ENCODE results near the gene FNTB. TPM values are rescaled to one million over a fixed set of nuclear protein-coding genes. Genes with fewer than 3 reads are reported as not detected.
A peak's percentile ranks its signal among the peaks of the same experiment; 100 is the strongest.

FNTB gene
- total and polyA plus RNA-seq, 3 donors from 2014 or later, result 43.2 to 68.1 (median 52.5) TPM

DNA sequence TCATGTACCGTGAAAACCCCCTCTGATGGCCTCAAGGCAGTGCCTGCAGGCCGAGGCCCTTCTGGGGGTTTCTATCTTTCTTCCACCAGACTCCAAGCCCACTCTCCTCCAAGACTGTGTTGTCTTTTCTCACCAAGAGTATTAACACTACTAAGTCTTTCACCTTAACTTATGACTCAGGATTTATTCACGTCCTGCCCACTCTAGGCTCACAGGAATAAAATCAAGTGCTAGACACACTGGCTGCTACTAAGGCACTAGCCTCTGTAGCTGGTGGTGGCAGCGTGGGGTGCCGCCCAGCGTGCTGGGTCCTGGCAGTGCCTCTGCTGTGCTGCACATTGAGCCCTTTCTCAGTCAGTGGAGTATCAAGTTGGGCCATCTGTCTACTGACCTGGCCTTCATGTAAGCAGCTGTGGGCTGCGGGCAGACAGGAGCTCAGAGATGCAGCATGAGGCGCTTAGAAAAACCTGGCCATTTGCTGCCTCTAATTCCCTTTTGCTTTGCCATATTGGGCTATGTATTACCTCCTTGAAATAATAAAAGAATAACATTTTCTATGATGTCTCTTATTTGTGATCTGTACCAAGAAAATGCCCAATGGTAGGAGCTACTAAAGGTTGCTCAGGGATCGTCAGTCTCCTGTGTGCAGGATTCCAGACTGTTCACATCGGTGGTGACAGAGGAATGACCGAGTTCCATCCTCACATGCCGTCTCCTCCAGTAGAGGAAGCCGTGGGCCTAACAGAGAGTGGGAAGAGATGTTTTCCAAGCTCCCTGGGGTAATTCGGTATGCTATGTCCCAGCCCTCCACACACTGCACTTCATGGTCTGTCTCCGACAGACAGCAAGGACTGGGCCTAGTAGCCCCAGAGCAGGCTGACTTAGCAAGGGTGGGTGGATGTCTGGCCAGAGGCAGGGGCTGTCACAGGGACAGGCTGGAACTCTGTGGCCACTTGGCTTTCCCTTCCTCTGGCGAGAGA, 75.7 kb downstream of the FNTB start:
- H3K27me3 ChIP-seq, result no peaks in the 10 kb centered on the region
- peak overlapping the region in 1 of 2 donors; percentile 41 for H3K27ac ChIP-seq
- no peak for TF ChIP-seq POLR2A (IDR thresholded peaks at IDR 0.05)
- TF ChIP-seq, protein P1, sequence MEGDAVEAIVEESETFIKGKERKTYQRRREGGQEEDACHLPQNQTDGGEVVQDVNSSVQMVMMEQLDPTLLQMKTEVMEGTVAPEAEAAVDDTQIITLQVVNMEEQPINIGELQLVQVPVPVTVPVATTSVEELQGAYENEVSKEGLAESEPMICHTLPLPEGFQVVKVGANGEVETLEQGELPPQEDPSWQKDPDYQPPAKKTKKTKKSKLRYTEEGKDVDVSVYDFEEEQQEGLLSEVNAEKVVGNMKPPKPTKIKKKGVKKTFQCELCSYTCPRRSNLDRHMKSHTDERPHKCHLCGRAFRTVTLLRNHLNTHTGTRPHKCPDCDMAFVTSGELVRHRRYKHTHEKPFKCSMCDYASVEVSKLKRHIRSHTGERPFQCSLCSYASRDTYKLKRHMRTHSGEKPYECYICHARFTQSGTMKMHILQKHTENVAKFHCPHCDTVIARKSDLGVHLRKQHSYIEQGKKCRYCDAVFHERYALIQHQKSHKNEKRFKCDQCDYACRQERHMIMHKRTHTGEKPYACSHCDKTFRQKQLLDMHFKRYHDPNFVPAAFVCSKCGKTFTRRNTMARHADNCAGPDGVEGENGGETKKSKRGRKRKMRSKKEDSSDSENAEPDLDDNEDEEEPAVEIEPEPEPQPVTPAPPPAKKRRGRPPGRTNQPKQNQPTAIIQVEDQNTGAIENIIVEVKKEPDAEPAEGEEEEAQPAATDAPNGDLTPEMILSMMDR (IDR thresholded peaks at IDR 0.05), result no peak
- no peaks in the 10 kb centered on the region for H3K4me1 ChIP-seq
- 79 to 85% methylated on average over 15 to 16 of the region's 16 CpGs for WGBS, 2 donors
- H3K36me3 ChIP-seq (ENCODE audit: low read depth, missing control alignments), result no peaks in the 10 kb centered on the region
- no peaks in the 10 kb centered on the region for H3K9me3 ChIP-seq
- DNase-seq, result no peak
- intact Hi-C loops (cut with DNase I; ENCODE audit: low total_unique reads), result no loop called here
- H3K4me3 ChIP-seq, result no peak overlapping the region

DNA sequence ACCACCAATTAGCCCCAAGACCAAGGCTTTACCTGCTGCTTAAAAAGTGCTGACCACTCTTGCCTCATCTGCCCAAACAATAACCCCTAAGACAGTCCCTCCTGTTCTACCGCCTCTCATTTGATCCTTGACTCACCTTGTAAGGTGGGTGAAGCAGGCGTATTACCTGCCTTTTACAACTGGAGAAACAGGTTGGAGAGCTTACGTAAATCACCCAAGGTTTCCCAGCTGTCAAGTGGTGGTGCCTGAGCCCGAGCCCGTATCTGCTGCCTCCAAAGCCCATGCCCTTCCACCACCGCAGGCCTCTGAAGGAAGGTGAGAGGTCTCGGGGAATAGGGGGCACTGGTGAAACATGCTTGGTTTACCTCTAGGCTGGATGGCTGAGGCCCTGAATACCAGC, 79.0 kb downstream of the FNTB start:
- intact Hi-C loops (cut with DNase I; ENCODE audit: low total_unique reads), result no loop called here
- Histone ChIP-seq H3K27ac (no peak overlapping the region), H3K36me3 (ENCODE audit: low read depth, missing control alignments) (no peaks in the 10 kb centered on the region), H3K4me3 (no peak overlapping the region), H3K27me3 (no peaks in the 10 kb centered on the region), H3K9me3 (no peaks in the 10 kb centered on the region), H3K4me1 (no peaks in the 10 kb centered on the region)
- DNase-seq, result no peak
- TF ChIP-seq, protein P1 (IDR thresholded peaks at IDR 0.05), result no peak
- no peak for TF ChIP-seq POLR2A (IDR thresholded peaks at IDR 0.05)
- WGBS, 2 donors, result 93 to 94% methylated on average over 6 to 7 of the region's 7 CpGs

DNA sequence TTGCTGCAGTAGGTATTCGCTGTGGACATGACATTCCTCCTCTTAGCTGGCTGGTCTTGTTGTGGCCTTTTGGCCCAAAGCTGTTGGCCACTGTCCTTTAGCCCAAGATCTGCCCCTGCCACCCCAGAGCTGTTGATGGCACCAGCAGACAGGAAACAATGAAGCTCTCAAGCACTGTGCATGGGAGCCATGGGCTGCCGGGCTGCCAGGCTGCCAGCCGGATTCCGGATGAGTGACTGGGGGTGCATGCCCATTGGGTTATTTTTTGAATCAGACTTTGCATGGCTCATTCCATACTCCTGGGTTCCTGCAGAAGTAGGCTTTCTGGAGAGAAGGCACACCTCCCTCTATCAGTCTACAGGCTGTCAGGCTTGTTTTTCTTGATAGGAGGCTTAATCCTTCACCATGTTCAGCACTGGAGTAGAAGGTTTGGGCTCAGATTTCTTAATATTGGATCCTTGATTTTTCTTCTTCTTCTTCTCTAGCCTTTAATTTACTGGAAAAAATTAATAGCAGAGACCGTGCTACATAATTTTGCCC, 83.2 kb downstream of the FNTB start:
- 93 to 98% methylated on average over 5 of the region's 5 CpGs for WGBS, 2 donors
- no peak overlapping the region for H3K4me3 ChIP-seq
- no peak overlapping the region for H3K27ac ChIP-seq
- DNase-seq, result no peak
- TF ChIP-seq POLR2A (IDR thresholded peaks at IDR 0.05), result no peak
- TF ChIP-seq, protein P1 (IDR thresholded peaks at IDR 0.05), result no peak
- no peaks in the 10 kb centered on the region for H3K27me3 ChIP-seq
- H3K4me1 ChIP-seq, result no peaks in the 10 kb centered on the region
- H3K9me3 ChIP-seq, result no peaks in the 10 kb centered on the region
- intact Hi-C loops (cut with DNase I; ENCODE audit: low total_unique reads), result no loop called here
- no peaks in the 10 kb centered on the region for H3K36me3 ChIP-seq (ENCODE audit: low read depth, missing control alignments)

DNA sequence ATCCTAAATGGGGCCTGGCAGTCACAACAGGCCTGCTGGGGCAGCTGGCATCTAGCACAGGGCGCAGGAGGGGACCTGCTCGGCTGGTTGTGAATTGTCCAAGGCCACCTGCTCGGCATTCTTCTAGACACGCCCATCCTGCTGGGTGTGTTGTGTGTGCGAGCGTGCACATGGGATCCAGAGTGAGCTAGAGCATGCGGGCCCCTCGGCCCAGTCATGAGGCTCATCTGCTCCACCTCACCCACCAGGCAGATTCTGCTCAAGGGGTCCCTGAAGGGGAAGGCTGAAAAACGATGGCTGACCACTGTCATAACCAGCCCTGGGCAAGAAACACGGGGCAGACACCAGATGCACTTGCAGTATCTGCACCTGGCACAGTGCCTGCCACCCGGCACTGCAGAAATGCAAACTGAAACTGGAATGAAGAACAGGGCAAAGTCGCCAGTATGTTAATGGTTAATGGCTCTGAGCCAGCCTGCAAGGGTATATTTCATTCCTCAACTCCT, 83.8 kb downstream of the FNTB start:
- Histone ChIP-seq H3K27me3 (no peaks in the 10 kb centered on the region), H3K36me3 (ENCODE audit: low read depth, missing control alignments) (no peaks in the 10 kb centered on the region), H3K27ac (no peak overlapping the region), H3K9me3 (no peaks in the 10 kb centered on the region), H3K4me1 (no peaks in the 10 kb centered on the region), H3K4me3 (no peak overlapping the region)
- TF ChIP-seq, protein P1 (IDR thresholded peaks at IDR 0.05), result no peak
- TF ChIP-seq POLR2A (IDR thresholded peaks at IDR 0.05), result no peak
- no peak for DNase-seq
- intact Hi-C loops (cut with DNase I; ENCODE audit: low total_unique reads), result no loop called here
- 64 to 72% methylated on average over 6 to 12 of the region's 12 CpGs for WGBS, 2 donors
